ENCODE results near the gene PIGS.

PIGS gene

GRCh38 chr17:28573521-28573920 is 2.2 kb upstream of the PIGS start:
- Mint-ChIP-seq H3K27ac (no peak overlapping the region), H3K27me3 (no peaks in the 10 kb centered on the region), H3K36me3 (ENCODE audit: low read depth) (peaks cover 68% of the 10 kb centered on the region), H3K4me3 (no peak overlapping the region), H3K4me1 (ENCODE audit: low read depth) (peaks cover 45% of the 10 kb centered on the region), H3K9me3 (no peaks in the 10 kb centered on the region)
- DNase-seq, result no peak

DNA sequence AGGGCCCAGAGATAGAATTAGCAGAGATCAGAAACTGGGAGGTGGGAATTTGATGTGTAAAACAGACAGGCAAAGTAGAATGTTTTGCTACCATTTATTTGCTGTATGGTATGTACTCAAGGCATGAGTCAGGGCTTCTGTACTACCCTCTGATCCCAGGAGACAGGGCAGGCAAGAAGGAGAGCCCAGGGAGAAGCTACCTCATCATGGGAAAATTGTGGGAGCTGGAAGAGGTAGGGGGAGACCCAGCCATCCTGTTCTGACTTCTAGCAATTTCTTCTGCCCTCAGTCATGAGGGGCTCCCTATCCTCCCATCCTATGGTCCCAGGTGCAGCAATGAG is 1.7 kb upstream of the PIGS start:
- Mint-ChIP-seq H3K4me1 (ENCODE audit: low read depth) (peaks cover 49% of the 10 kb centered on the region), H3K9me3 (no peaks in the 10 kb centered on the region), H3K4me3 (no peak overlapping the region), H3K27ac (peak overlapping the region; percentile 0), H3K36me3 (ENCODE audit: low read depth) (peaks cover 67% of the 10 kb centered on the region), H3K27me3 (no peaks in the 10 kb centered on the region)
- no peak for DNase-seq

DNA sequence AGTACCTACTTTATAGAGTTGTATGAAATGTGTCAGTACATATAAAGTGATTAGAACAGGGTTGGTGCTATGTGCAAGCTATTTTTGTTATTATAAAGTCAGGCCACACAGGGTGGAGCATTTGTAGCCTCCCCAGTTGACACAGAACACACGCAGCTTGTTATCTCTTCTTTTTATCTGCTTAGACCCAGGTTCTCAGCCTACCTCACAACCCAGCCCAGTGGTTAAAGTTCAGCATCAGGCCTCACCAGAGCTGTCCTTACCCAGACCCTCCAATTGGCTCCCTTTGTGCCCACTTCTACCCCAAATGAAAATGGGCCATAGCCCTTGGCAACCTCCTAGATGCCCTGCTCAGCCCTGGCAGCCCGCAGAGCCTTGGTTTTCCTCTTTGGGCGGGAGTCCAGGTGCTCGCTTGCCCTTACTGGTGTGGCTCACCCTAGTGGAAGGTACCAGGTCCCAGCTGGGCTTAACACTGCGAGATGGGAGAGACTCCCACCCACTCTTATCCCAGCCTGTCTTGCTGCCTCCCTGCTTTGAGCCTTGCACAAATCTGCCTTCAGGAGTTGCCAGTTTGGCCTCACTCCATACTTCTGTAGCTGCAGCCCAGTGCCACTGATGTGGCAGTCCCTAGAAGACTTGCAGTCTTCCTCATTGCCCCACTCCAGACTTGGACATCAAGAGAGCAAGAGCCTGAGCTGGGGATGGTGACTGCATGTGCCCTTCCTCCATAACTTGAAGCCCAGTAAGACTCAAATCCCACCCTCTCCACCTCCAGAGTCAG is 1.1 kb upstream of the PIGS start:
- Mint-ChIP-seq H3K4me1 (ENCODE audit: low read depth) (peaks cover 54% of the 10 kb centered on the region), H3K27me3 (no peaks in the 10 kb centered on the region), H3K9me3 (no peaks in the 10 kb centered on the region), H3K36me3 (ENCODE audit: low read depth) (peaks cover 66% of the 10 kb centered on the region), H3K4me3 (peak overlapping the region; percentile 95), H3K27ac (peak overlapping the region; percentile 97)
- no peak for DNase-seq

- DNase-seq, result peak; percentile 70
These were observed 486 bp downstream of the PIGS start for GRCh38 chr17:28570716-28571360.

DNA sequence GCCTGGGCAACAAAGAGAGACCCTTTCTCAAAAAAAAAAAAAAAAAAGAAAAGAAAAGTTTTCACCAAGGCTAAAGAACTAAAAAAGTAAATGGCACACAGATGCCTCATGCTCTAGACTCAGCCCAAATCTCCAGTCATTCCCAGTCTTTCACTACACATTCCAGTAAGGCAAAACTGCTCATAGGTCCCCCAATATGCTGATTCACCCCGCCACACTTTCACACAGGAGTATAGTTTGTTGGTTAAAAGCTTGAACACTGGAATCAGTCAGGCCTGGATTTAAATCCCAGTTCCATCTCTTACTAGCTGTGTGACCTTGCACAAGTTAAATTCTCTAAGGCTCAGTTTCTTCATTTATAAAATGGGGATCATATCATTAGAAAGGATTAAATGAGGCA is 1.9 kb downstream of the PIGS start:
- no peak for DNase-seq
- Mint-ChIP-seq H3K36me3 (ENCODE audit: low read depth) (peaks cover 66% of the 10 kb centered on the region), H3K4me3 (peak overlapping the region; percentile 95), H3K9me3 (no peaks in the 10 kb centered on the region), H3K27ac (peak overlapping the region; percentile 74), H3K27me3 (no peaks in the 10 kb centered on the region), H3K4me1 (ENCODE audit: low read depth) (peaks cover 54% of the 10 kb centered on the region)

More at GRCh38 chr17:28570716-28571360, 486 bp downstream of the PIGS start:
- Mint-ChIP-seq H3K4me3 (peak overlapping the region; percentile 95), H3K9me3 (no peaks in the 10 kb centered on the region), H3K27ac (peak overlapping the region; percentile 97), H3K27me3 (no peaks in the 10 kb centered on the region), H3K4me1 (ENCODE audit: low read depth) (peaks cover 48% of the 10 kb centered on the region), H3K36me3 (ENCODE audit: low read depth) (peaks cover 64% of the 10 kb centered on the region)

DNA sequence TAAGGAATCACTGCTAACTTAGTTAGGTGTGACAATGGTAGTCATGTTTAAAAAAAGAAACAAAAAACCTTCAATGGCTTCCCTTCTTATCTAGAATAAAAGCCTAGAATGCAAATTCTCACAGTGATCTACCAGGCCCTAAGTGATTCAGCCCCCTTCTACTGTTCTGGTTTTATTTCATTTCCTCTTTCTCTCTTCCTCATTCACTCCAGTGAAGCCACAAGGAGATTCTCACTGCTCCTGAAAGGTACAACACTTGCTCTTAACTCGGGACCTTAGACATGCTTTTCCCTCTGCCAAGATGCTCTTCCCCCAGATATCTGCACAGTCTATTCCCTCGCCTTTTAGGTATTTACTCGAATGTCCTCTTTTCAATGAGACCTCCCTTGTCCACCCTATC is 3.7 kb downstream of the PIGS start:
- no peaks in the 10 kb centered on the region for H3K27me3 Mint-ChIP-seq
- H3K9me3 Mint-ChIP-seq, result no peaks in the 10 kb centered on the region
- peak overlapping the region; percentile 59 for H3K27ac Mint-ChIP-seq
- DNase-seq, result no peak
- no peak overlapping the region for H3K4me3 Mint-ChIP-seq
- peaks cover 50% of the 10 kb centered on the region for H3K4me1 Mint-ChIP-seq (ENCODE audit: low read depth)
- H3K36me3 Mint-ChIP-seq (ENCODE audit: low read depth), result peaks cover 72% of the 10 kb centered on the region

DNA sequence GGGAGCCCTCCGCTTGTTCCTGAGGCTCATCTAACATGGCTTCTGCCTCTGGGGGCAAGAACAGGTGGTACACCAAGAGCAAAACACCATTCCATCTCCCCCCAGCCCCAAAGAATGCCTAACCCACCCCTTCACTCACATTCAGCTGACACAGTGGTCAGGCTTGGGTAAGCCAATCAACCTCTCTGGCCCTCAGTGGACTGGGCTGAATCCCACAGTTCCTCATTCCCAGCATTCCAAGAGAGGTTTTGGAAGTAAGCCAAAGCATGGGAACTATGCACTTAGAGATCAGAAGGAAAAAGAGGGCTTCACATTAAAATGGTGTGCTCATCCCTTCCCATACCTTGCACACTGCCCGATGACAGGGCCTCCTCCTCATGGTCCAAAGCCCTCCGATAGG is 7.8 kb downstream of the PIGS start:
- Mint-ChIP-seq H3K4me3 (no peak overlapping the region), H3K9me3 (no peaks in the 10 kb centered on the region), H3K36me3 (ENCODE audit: low read depth) (peaks cover 75% of the 10 kb centered on the region), H3K27me3 (no peaks in the 10 kb centered on the region), H3K4me1 (ENCODE audit: low read depth) (peaks cover 23% of the 10 kb centered on the region), H3K27ac (no peak overlapping the region)
- DNase-seq, result no peak

DNA sequence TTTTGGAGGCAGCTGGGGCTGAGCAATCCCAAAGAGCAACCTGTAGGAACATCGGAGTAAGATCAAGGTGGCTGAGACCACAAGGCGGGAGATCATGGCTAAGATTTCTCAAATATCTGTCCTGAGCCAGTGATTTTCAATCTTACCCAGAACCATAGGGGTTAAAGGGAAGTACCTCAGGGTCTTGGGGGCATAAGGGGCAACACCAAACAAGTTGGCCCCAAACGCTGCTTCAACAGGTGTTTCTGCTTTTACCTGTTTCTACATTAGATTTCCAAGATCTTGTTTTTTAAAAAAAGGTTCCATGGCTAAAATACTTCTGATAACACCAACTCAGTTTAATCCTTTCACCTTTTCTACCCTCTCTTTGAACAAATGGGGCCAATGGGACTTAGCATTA is 16.3 kb downstream of the PIGS start:
- DNase-seq, result no peak
- Mint-ChIP-seq H3K27ac (no peak overlapping the region), H3K9me3 (no peaks in the 10 kb centered on the region), H3K36me3 (ENCODE audit: low read depth) (peaks cover 75% of the 10 kb centered on the region), H3K4me3 (no peak overlapping the region), H3K27me3 (no peaks in the 10 kb centered on the region), H3K4me1 (ENCODE audit: low read depth) (peaks cover 34% of the 10 kb centered on the region)

DNA sequence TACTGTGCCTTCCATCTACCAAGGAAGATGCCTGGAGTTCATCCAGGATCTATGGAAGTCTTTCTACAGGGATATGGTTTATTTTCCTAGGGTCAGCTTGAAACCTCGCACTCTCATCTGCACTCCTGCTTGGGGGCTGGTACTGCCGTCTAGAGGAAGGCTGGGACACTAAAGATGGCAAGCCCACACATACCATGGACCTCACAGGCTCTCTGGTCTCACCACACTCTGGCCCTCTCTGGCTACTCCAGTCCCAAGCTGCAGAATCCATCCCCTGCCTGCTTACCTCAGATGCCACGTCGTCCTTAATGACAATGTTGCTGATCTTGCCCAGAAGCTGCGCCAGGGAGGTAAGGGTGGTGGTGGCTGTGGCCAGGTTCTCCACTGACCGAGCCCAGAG is 16.8 kb downstream of the PIGS start:
- no peaks in the 10 kb centered on the region for H3K9me3 Mint-ChIP-seq
- H3K27ac Mint-ChIP-seq, result no peak overlapping the region
- H3K4me1 Mint-ChIP-seq (ENCODE audit: low read depth), result peaks cover 38% of the 10 kb centered on the region
- no peak overlapping the region for H3K4me3 Mint-ChIP-seq
- no peak for DNase-seq
- H3K27me3 Mint-ChIP-seq, result no peaks in the 10 kb centered on the region
- H3K36me3 Mint-ChIP-seq (ENCODE audit: low read depth), result peaks cover 71% of the 10 kb centered on the region

DNA sequence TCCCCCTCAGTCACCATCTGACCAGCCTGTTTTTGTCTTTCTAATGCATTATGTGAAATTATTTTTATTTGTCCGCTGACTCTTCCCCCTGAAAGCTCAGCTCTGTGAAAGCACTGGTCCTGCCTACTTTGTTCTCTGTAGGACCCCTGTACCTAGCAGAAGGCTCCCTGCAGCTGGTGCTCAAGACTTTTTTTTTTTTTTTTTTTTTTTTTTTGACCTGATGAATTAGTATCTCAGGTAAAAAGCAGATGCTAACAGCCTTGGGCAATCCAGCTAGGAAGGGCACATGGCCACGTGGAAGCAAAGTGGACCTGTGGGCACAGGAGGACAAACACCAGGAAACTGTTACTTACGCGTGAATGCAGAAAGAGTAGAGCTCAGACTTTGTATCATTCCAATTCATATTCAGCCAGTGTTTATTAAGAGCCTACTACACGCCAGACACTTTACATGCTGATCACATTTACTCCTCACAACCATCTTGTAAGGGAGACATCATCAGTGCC is 18.3 kb downstream of the PIGS start:
- H3K4me1 Mint-ChIP-seq (ENCODE audit: low read depth), result peaks cover 53% of the 10 kb centered on the region
- no peaks in the 10 kb centered on the region for H3K27me3 Mint-ChIP-seq
- no peaks in the 10 kb centered on the region for H3K9me3 Mint-ChIP-seq
- peaks cover 59% of the 10 kb centered on the region for H3K36me3 Mint-ChIP-seq (ENCODE audit: low read depth)
- no peak for DNase-seq
- H3K27ac Mint-ChIP-seq, result peak overlapping the region; percentile 70
- peak overlapping the region; percentile 88 for H3K4me3 Mint-ChIP-seq

DNA sequence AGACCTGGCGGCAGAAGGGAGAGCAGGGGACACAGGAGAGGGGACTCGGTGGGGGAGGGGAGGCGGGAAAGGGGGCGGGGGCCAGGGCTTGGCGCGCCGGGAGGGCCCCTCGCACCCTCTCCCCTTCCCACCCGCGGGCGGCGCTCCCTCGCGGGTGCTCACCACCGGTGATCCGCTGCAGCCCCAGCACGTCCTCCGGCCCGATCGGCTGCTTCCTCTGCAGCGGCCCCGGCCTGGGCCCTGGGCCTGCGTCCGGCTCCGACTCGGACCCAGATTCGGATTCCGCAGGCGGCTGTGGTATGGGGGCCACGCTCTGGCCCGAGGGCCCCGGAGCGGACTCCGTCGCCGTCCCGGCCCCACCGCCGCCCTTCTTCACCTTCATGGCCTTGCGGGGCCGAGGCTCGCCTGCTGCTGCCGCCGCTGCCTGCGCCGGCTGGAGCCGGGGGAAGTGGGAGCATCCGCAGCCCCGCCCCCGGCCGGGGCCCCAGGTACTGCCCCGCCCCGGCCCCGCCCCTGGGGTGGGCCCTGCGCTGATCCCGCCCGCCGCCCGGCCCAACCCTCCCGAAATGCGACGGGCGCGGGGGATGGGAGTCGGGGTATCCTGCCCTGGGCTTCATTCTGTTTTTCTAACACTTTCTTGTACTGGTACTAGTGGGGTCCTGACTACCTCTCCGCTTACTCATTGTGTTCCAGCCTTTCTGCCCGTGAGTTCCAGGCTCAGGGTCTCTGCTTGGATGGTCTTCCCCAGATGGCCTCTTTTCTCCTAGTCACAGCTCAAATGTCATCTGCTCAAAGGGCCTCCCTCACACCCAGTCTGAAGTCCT is 18.9 kb downstream of the PIGS start, which contains the start of gene UNC119:
TSS of gene UNC119 (minus strand) at position 449 of the 824 bp plus-strand sequence. CDS start at position 382, 67 bp downstream.
- peak within 1 kb of the TSS; percentile 84 for H3K27ac Mint-ChIP-seq
- peaks cover 57% of the 10 kb centered on the region for H3K36me3 Mint-ChIP-seq (ENCODE audit: low read depth)
- peaks cover 56% of the 10 kb centered on the region for H3K4me1 Mint-ChIP-seq (ENCODE audit: low read depth)
- H3K4me3 Mint-ChIP-seq, result peak within 1 kb of the TSS; percentile 88
- peak; percentile 88 for DNase-seq
- no peaks in the 10 kb centered on the region for H3K27me3 Mint-ChIP-seq
- no peaks in the 10 kb centered on the region for H3K9me3 Mint-ChIP-seq

- H3K36me3 Mint-ChIP-seq (ENCODE audit: low read depth), result peaks cover 56% of the 10 kb centered on the region
- H3K27me3 Mint-ChIP-seq, result no peaks in the 10 kb centered on the region
- peak overlapping the region; percentile 88 for H3K4me3 Mint-ChIP-seq
- DNase-seq, result peak; percentile 44
- H3K9me3 Mint-ChIP-seq, result no peaks in the 10 kb centered on the region
- H3K4me1 Mint-ChIP-seq (ENCODE audit: low read depth), result peaks cover 52% of the 10 kb centered on the region
- peak overlapping the region; percentile 84 for H3K27ac Mint-ChIP-seq
These were observed 19.7 kb downstream of the PIGS start for GRCh38 chr17:28551421-28552175.

DNA sequence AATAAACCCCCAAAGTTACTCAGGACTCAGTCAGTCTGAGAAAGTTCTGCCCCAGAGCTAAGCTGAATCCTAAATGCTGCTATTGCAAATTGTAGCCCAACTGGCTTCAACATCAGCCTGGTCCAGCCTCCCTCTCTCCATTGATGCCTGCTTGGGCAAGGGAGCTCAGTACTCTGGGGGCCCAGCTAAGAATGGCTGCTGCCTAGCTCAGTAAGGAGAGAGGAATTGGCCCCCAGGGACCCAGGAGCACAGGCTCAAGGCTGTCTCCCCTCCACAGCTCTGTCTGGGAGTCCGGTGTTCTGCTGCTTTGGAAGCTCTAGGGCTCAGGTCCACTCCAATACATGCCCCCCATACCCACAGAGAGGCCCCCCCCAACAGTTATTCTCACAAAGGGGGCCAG is 20.5 kb downstream of the PIGS start:
- peaks cover 52% of the 10 kb centered on the region for H3K4me1 Mint-ChIP-seq (ENCODE audit: low read depth)
- H3K4me3 Mint-ChIP-seq, result peak overlapping the region; percentile 88
- H3K27me3 Mint-ChIP-seq, result no peaks in the 10 kb centered on the region
- H3K36me3 Mint-ChIP-seq (ENCODE audit: low read depth), result peaks cover 52% of the 10 kb centered on the region
- no peak for DNase-seq
- H3K27ac Mint-ChIP-seq, result peak overlapping the region; percentile 84
- no peaks in the 10 kb centered on the region for H3K9me3 Mint-ChIP-seq
